CD4-positive, alpha-beta T cell treated with Interleukin-4 for 4 hours (primary cell): ENCODE data around the gene GART.

Experiments used
- DNase-seq: peaks from one replicate; pipeline ENCODE4 v3.0.0-alpha.2; 2020

GART gene

GRCh38 chr21:33458861-33459260 is 83.1 kb downstream of the GART start:
- DNase-seq, result no peak

- DNase-seq, result no peak
Observed at GRCh38 chr21:33455686-33456446, 86.1 kb downstream of the GART start.
